BJ (cell line): ENCODE measurements around the gene TAF11. TPM values are rescaled to one million over a fixed set of nuclear protein-coding genes. Genes with fewer than 3 reads are reported as not detected.

ENCODE experiments used
- CTCF ChIA-PET: fragments of 350-600 bp; formaldehyde crosslinking; extraction: SDS; loops from one replicate; lab custom pipeline; 2021; ENCODE audit warnings: antibody characterized with exemption, inconsistent platforms; lab: Yijun Ruan, JAX
- POLR2A ChIA-PET: fragments of 300-600 bp; sonication (Branson Sonifier 250); formaldehyde crosslinking; extraction: SDS; loops from one replicate; lab custom pipeline; 2021; ENCODE audit warnings: antibody characterized with exemption; lab: Charles Lee
- DNase-seq: peaks from one replicate; pipeline ENCODE4 v3.0.0-alpha.2; 2011; ENCODE audit warnings: low read depth
- H3K27me3 ChIP-seq: 2 replicates; pipeline ENCODE4 v1.6.0; 2011; ENCODE audit warnings: low read length; ENCODE audit not compliant: control insufficient read depth, insufficient read depth
- H3K36me3 ChIP-seq: 2 replicates; pipeline ENCODE4 v1.5.1; 2011; ENCODE audit warnings: low read length; ENCODE audit not compliant: control insufficient read depth, insufficient read depth
- H3K4me3 ChIP-seq: 2 replicates; pipeline ENCODE4 v1.5.1; 2011; ENCODE audit warnings: low read depth, mild to moderate bottlenecking, control low read depth, low read length
- polyA plus RNA-seq: library from polyadenylated mRNA; depleted of rRNA; stranded (reverse); fragments of >200 nt; gene quantifications from 2 replicates; pipeline ENCODE4 v1.2.3, GENCODE V29; 2011
- TF ChIP-seq, protein P1 (sequence below): IDR thresholded peaks from 2 replicates; pipeline ENCODE4 v1.5.1; 2011; ENCODE audit warnings: low read depth, mild to moderate bottlenecking, control low read depth, inconsistent platforms, low read length, moderate library complexity; ENCODE audit not compliant: insufficient read depth

TAF11 gene
- polyA plus RNA-seq, 1 experiment, result 15.2 TPM

DNA sequence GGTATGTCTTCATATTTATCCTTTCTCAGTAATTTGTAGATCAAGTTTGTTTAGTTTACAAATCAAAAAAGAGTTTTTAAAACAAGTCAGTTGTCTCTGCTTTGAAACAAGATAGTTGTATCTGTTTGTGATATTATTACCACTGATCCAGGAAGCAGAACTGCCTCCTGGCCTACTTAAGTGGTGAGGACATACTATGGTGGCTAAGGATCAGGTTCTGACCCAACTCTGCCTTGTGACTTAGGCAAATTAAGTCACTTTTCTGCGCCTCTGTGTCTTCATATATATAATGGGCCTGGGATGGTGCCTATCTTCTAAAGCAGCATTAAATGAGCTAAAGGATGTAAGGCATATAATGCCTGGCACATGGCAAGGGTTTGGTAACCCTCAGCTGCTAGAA, 9.9 kb upstream of the TAF11 start:
- H3K36me3 ChIP-seq, result no peaks in the 10 kb centered on the region
- DNase-seq, result no peak
- TF ChIP-seq, protein P1, sequence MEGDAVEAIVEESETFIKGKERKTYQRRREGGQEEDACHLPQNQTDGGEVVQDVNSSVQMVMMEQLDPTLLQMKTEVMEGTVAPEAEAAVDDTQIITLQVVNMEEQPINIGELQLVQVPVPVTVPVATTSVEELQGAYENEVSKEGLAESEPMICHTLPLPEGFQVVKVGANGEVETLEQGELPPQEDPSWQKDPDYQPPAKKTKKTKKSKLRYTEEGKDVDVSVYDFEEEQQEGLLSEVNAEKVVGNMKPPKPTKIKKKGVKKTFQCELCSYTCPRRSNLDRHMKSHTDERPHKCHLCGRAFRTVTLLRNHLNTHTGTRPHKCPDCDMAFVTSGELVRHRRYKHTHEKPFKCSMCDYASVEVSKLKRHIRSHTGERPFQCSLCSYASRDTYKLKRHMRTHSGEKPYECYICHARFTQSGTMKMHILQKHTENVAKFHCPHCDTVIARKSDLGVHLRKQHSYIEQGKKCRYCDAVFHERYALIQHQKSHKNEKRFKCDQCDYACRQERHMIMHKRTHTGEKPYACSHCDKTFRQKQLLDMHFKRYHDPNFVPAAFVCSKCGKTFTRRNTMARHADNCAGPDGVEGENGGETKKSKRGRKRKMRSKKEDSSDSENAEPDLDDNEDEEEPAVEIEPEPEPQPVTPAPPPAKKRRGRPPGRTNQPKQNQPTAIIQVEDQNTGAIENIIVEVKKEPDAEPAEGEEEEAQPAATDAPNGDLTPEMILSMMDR, result no peak
- ChIA-PET CTCF (interaction anchor here (1.4 to 1.8 kb wide), 3 partner anchors 9 to 89 kb away, joined by 3 to 6 read pairs (median 4); partner anchors contain the start of gene ANKS1A), POLR2A (no interaction called here)
- no peaks in the 10 kb centered on the region for H3K27me3 ChIP-seq
- H3K4me3 ChIP-seq, result no peak overlapping the region

DNA sequence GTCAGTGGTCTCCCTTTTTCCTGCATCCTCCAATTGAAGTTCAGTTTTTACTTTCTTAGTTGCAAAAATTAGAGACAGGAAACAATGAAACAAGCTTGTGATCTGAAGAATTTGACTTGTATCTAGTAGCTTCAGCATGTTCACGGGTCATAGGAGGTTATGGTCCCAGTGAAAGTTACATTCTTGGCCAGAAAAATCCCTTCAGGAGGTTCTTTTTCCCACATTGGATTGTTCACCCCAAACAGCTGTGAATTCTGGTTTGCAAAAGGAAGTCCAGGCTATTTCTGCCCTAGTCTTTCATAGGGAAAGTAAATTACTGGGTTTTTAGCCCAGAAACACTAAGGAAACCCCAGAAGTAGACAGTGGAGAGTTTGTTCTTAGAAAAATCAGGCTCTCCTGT, 9.3 kb upstream of the TAF11 start:
- no peaks in the 10 kb centered on the region for H3K27me3 ChIP-seq
- ChIA-PET POLR2A (no interaction called here), CTCF (interaction anchor here (1.4 to 1.8 kb wide), 3 partner anchors 8 to 89 kb away, joined by 3 to 6 read pairs (median 4); partner anchors contain the start of gene ANKS1A)
- H3K4me3 ChIP-seq, result no peak overlapping the region
- TF ChIP-seq, protein P1, result no peak
- no peak for DNase-seq
- H3K36me3 ChIP-seq, result no peaks in the 10 kb centered on the region

DNA sequence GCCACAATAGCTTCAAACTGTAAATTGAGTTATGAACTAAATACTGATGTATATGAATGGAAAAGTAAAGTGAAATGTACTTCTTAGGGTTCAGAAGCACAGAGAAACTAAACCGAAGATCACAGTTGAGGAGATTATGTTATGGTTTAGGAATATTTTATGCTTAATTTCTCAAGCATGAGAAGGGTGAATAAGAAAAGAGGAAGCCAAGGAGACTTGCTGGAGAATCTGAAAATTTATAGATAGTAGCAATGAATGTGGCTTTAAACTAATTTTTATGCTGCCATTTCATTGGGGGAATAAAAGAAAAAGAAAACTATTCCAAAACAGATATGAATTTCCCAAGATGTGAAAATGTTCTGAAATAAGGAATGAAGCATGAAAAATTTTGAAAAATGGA, 6.9 kb upstream of the TAF11 start:
- Histone ChIP-seq H3K27me3 (no peaks in the 10 kb centered on the region), H3K4me3 (no peak overlapping the region), H3K36me3 (no peaks in the 10 kb centered on the region)
- POLR2A ChIA-PET, result no interaction called here
- TF ChIP-seq, protein P1, result no peak
- CTCF ChIA-PET, result no interaction called here
- no peak for DNase-seq

DNA sequence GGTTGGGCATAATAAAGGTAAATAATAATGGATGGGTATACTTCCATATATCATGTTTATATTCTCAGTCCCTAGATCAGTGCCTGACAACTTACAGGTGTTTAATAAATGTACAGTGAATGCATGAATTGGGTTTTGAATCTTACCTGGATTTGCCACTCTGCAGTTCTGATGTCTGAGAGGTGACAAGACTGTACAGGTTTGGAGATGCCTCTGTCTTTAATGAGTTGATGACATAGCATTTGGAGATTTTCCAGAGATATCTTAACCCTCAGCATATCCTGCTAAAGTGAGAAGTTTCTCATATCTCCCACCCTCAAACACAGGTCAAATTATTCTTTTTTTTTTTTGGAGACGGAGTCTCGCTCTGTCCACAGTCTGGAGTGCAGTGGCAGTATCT, 3.5 kb upstream of the TAF11 start:
- no peak overlapping the region for H3K4me3 ChIP-seq
- no peak for DNase-seq
- POLR2A ChIA-PET, result no interaction called here
- CTCF ChIA-PET, result no interaction called here
- TF ChIP-seq, protein P1, result no peak
- no peaks in the 10 kb centered on the region for H3K27me3 ChIP-seq
- no peaks in the 10 kb centered on the region for H3K36me3 ChIP-seq

DNA sequence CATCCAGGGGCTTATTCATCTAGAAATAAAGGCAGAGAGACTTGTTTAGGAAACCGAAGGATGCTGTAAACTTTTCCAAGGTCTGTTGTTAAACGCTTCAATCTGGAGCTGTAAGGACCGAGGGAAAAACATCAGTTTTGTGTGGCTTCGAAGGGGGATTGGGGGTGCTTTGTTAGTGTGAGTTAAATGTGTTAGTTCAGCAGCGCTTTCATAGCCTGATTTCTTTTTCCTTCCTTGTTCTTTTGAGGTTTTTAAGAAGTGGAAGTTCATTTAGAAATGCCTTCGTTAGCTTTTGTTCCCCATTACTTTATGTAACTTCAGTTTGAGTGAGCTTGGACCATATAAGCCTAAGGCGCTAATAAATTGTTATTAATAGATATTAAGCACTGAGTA, 2.7 kb upstream of the TAF11 start:
- Histone ChIP-seq H3K4me3 (peak overlapping the region; percentile 65), H3K27me3 (no peaks in the 10 kb centered on the region), H3K36me3 (no peaks in the 10 kb centered on the region)
- TF ChIP-seq, protein P1, result no peak
- ChIA-PET CTCF (no interaction called here), POLR2A (interaction anchor here (0.6 kb wide), 1 partner anchor 79 kb away, joined by 5 read pairs; no protein-coding TSS in a partner anchor)
- no peak for DNase-seq
